Brain microvascular endothelial cell (primary cell): Measurements from ENCODE around the gene CHST13.

ENCODE experiments used
- DNase-seq: peaks from one replicate; pipeline ENCODE4 v3.0.0-alpha.2; 2020
- H3K27ac ChIP-seq: fragments of 250-450 bp; sonication (Bioruptor Pico); 2 replicates; pipeline ENCODE4 v1.5.1; 2020; ENCODE audit warnings: mild to moderate bottlenecking, moderate library complexity
- H3K27me3 ChIP-seq: fragments of 250-450 bp; sonication (Bioruptor Pico); replicated peaks from 2 replicates; pipeline ENCODE4 v1.5.1; 2020; ENCODE audit warnings: mild to moderate bottlenecking
- H3K36me3 ChIP-seq: fragments of 250-450 bp; sonication (Bioruptor Pico); replicated peaks from 2 replicates; pipeline ENCODE4 v1.5.1; 2020; ENCODE audit warnings: mild to moderate bottlenecking
- H3K4me3 ChIP-seq: 2 replicates; pipeline ENCODE4 v1.5.1; 2011; ENCODE audit warnings: low read depth, mild to moderate bottlenecking, control low read depth, low read length, moderate library complexity
- CTCF ChIP-seq: IDR thresholded peaks from 2 replicates; pipeline ENCODE4 v1.5.1; 2011; ENCODE audit warnings: low read depth, mild to moderate bottlenecking, moderate library complexity, low read length, control low read depth, inconsistent platforms; ENCODE audit errors: missing control alignments
- in situ Hi-C: cut with HindIII; loops from 2 replicates; pipeline ENCODE4 v1.10.0; 2017; ENCODE audit warnings: low sequenced_read_pairs, low pct_ligation_motif_present

Gene CHST13

DNA sequence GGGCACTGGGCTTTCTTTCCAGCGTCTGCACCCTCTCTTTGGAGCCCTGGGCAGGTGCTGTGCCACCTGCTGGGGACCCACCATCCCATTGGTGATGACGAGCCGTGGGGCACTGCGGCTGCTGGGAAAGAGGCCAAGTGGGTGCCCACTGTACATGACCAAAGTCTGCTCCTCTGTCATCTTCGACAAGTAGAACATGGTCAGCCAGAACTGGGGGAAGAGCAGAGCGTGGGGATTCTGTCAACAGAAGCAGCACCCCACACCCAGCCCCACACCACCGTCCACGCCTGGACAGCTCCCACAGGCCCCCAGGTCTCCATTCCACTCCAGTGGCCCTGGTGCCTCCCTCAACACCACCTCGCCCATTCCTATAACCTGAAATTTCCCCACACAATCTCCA is 16.1 kb upstream of the CHST13 start:
- no peak for TF ChIP-seq CTCF
- no peak overlapping the region for H3K27ac ChIP-seq
- in situ Hi-C loops, result no loop called here
- H3K27me3 ChIP-seq, result no peaks in the 10 kb centered on the region
- H3K4me3 ChIP-seq, result no peak overlapping the region
- no peaks in the 10 kb centered on the region for H3K36me3 ChIP-seq
- no peak for DNase-seq

DNA sequence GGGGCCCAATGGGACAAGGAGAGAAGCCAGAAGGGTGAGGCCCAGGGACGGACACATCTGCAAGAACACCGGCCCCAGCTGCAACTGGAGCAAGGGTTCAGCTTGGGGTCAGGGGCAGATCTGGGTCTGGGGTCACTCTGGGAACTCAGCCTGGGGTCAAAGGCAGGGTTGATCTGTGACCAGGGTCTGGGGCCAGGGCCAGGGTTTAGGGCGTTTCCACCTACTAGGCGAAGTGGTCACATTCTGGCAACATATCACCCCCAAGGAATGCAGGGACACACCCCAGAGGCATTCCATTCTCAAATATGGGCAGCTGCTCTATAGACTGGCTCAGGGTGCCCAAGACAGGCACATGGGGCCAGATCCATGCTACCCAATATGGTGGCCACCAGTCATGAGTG is 15.4 kb upstream of the CHST13 start:
- Histone ChIP-seq H3K4me3 (no peak overlapping the region), H3K27me3 (no peaks in the 10 kb centered on the region), H3K36me3 (no peaks in the 10 kb centered on the region), H3K27ac (no peak overlapping the region)
- in situ Hi-C loops, result no loop called here
- no peak for TF ChIP-seq CTCF
- no peak for DNase-seq

DNA sequence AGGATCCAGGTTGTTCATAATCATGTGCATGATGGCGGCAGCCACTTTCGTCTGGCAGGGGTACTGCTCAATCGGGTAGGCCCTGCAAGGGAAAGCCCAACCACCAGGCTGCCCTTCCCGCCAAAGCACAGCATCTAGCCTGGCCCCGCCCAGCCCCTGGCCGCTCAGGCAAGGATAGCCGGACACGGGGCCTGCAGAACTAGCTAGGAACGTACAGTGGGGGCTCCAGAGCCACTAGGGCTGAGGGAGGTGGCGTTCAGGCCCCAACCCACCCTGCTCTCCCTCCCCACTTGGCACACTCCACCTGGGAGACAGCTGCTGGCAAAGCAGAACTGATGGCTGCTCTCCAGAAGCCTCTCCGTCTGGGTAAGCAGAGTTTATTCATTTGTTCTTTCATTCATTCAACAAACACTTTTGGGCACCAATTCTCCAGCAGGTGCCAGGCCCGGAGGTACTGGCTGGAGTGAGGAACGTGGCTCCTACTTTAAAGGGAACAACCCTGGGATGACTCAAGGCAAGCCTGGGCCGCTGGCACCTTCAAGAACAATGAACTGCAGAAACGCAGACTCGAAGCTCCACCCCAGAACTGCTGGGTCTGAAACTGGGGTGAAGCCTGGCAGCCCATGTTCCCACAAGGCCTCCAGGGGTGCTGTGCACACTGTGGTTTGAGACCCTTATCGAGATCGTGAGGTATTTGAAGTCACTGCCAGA is 14.2 kb upstream of the CHST13 start:
- in situ Hi-C loops, result no loop called here
- H3K36me3 ChIP-seq, result no peaks in the 10 kb centered on the region
- no peaks in the 10 kb centered on the region for H3K27me3 ChIP-seq
- no peak overlapping the region for H3K4me3 ChIP-seq
- no peak overlapping the region for H3K27ac ChIP-seq
- no peak for TF ChIP-seq CTCF
- no peak for DNase-seq

GRCh38 chr3:126510308-126510910 is 13.5 kb upstream of the CHST13 start:
- H3K36me3 ChIP-seq, result no peaks in the 10 kb centered on the region
- H3K27ac ChIP-seq, result no peak overlapping the region
- no peak for DNase-seq
- no peak overlapping the region for H3K4me3 ChIP-seq
- in situ Hi-C loops, result no loop called here
- no peak for TF ChIP-seq CTCF
- no peaks in the 10 kb centered on the region for H3K27me3 ChIP-seq

GRCh38 chr3:126511291-126511690 is 12.7 kb upstream of the CHST13 start:
- TF ChIP-seq CTCF, result no peak
- no peaks in the 10 kb centered on the region for H3K36me3 ChIP-seq
- in situ Hi-C loops, result no loop called here
- DNase-seq, result no peak
- H3K4me3 ChIP-seq, result no peak overlapping the region
- H3K27ac ChIP-seq, result no peak overlapping the region
- H3K27me3 ChIP-seq, result no peaks in the 10 kb centered on the region

- H3K36me3 ChIP-seq, result no peaks in the 10 kb centered on the region
- no peak for DNase-seq
- H3K27me3 ChIP-seq, result no peaks in the 10 kb centered on the region
- no peak for TF ChIP-seq CTCF
- in situ Hi-C loops, result no loop called here
- no peak overlapping the region for H3K4me3 ChIP-seq
- no peak overlapping the region for H3K27ac ChIP-seq
These were observed 11.9 kb upstream of the CHST13 start for GRCh38 chr3:126512026-126512425.
